SK-N-SH (cell line): ENCODE data around the gene RAD23A. TPM values are rescaled to one million over a fixed set of nuclear protein-coding genes. Genes with fewer than 3 reads are reported as not detected.

Experiments used
- CTCF ChIA-PET: fragments of 300-600, 350-600 bp; formaldehyde crosslinking; extraction: SDS; loops from one replicate; lab custom pipeline; 2021; lab: Yijun Ruan, JAX
- POLR2A ChIA-PET: fragments of 350-600 bp; sonication (Branson Sonifier 250); formaldehyde crosslinking; extraction: SDS; loops from one replicate; lab custom pipeline; 2020; ENCODE audit warnings: antibody characterized with exemption, inconsistent platforms; lab: Yijun Ruan, JAX
- DNase-seq: peaks from one replicate; pipeline ENCODE4 v3.0.0; 2012
- H2AFZ ChIP-seq: fragments of 200-600 bp; sonication (generic); 2 replicates; pipeline ENCODE4 v1.8.1; 2016; ENCODE audit warnings: antibody characterized with exemption, mild to moderate bottlenecking, low read depth
- H3F3A ChIP-seq: fragments of 200-600 bp; sonication (generic); replicated peaks from 2 replicates; pipeline ENCODE3; 2016; ENCODE audit warnings: antibody characterized with exemption, mild to moderate bottlenecking; ENCODE audit not compliant: insufficient read depth
- H3K27ac ChIP-seq, 2 experiments: fragments of 200-500 bp in 1 of 2; fragments of 200-600 bp in 1 of 2; sonication (Bioruptor generic) in 1 of 2; sonication (generic), shearing (Covaris generic) in 1 of 2; 2 replicates each; pipeline versions ENCODE4 v1.5.1 to v1.6.1; 2014 to 2016; ENCODE audit warnings: low read depth in 2 of 2, inconsistent platforms in 1 of 2, low read length in 1 of 2, mild to moderate bottlenecking in 1 of 2, mixed read lengths in 1 of 2
- H3K27me3 ChIP-seq: fragments of 200-600 bp; sonication (generic), shearing (Covaris generic); 2 replicates; pipeline ENCODE4 v1.6.1; 2016; ENCODE audit warnings: mixed run types; ENCODE audit not compliant: insufficient read depth
- H3K36me3 ChIP-seq, 2 experiments: fragments of 200-500 bp in 1 of 2; fragments of 200-600 bp in 1 of 2; sonication (Bioruptor generic) in 1 of 2; sonication (generic) in 1 of 2; replicated peaks in 1 of 2; 2 replicates each; pipeline versions ENCODE3 to v1.5.1; 2014 to 2016; ENCODE audit warnings: low read length in 1 of 2, mild to moderate bottlenecking in 1 of 2; ENCODE audit not compliant: insufficient read depth in 2 of 2, control insufficient read depth in 1 of 2
- H3K4me1 ChIP-seq, 2 experiments: fragments of 200-500 bp in 1 of 2; fragments of 200-600 bp in 1 of 2; sonication (Bioruptor generic) in 1 of 2; sonication (generic), shearing (Covaris generic) in 1 of 2; 2 replicates each; pipeline versions ENCODE4 v1.5.1 to v1.6.1; 2014 to 2016; ENCODE audit warnings: low read depth in 1 of 2, low read length in 1 of 2, mixed run types in 1 of 2; ENCODE audit not compliant: insufficient read depth in 2 of 2, control insufficient read depth in 1 of 2
- H3K4me2 ChIP-seq: fragments of 200-600 bp; sonication (generic), shearing (Covaris generic); 2 replicates; pipeline ENCODE4 v1.6.1; 2017; ENCODE audit warnings: mixed run types
- H3K4me3 ChIP-seq, 2 experiments: fragments of 200-500 bp in 1 of 2; fragments of 200-600 bp in 1 of 2; sonication (Bioruptor generic) in 1 of 2; sonication (generic), shearing (Covaris generic) in 1 of 2; 2 replicates each; pipeline versions ENCODE4 v1.5.1 to v1.8.1; 2014 to 2016; ENCODE audit warnings: low read depth in 2 of 2, inconsistent platforms in 1 of 2, low read length in 1 of 2, mild to moderate bottlenecking in 1 of 2, mixed read lengths in 1 of 2, moderate library complexity in 1 of 2
- H3K79me2 ChIP-seq: fragments of 200-600 bp; sonication (generic); 2 replicates; pipeline ENCODE4 v1.8.1; 2017; ENCODE audit warnings: mild to moderate bottlenecking; ENCODE audit not compliant: insufficient read depth
- H3K9ac ChIP-seq: fragments of 200-600 bp; sonication (generic); 2 replicates; pipeline ENCODE4 v1.6.1; 2017; ENCODE audit warnings: mixed run types
- H3K9me2 ChIP-seq: fragments of 200-600 bp; sonication (generic); 2 replicates; pipeline ENCODE4 v1.6.1; 2017; ENCODE audit warnings: mixed run types
- H3K9me3 ChIP-seq: fragments of 200-600 bp; sonication (generic); 2 replicates; pipeline ENCODE4 v1.6.1; 2017; ENCODE audit warnings: mixed run types, mild to moderate bottlenecking, moderate library complexity
- H4K20me1 ChIP-seq: fragments of 200-600 bp; sonication (generic); 2 replicates; pipeline ENCODE4 v1.6.1; 2017; ENCODE audit warnings: mild to moderate bottlenecking, mixed run types; ENCODE audit not compliant: insufficient read depth
- EP300 ChIP-seq, 2 experiments: IDR thresholded peaks; 2 replicates each; pipeline versions ENCODE4 v1.4.0 to v1.6.1; 2012; ENCODE audit warnings: borderline replicate concordance in 1 of 2, low read depth in 1 of 2, low read length in 1 of 2
- EZH2phosphoT487 ChIP-seq: fragments of 200-600 bp; sonication (generic); IDR thresholded peaks from 2 replicates; pipeline ENCODE4 v1.6.1; 2017; ENCODE audit warnings: low read depth, mixed run types, mild to moderate bottlenecking, antibody characterized with exemption, moderate library complexity, borderline replicate concordance
- FOSL2 ChIP-seq: IDR thresholded peaks from 2 replicates; pipeline ENCODE4 v1.4.0; 2012; ENCODE audit warnings: low read depth, mild to moderate bottlenecking, moderate library complexity, borderline replicate concordance
- FOXJ3 ChIP-seq: sonication (generic); formaldehyde crosslinking; IDR thresholded peaks from 2 replicates; pipeline ENCODE4 v1.5.1; 2020; ENCODE audit warnings: mild to moderate bottlenecking, missing genetic modification reagents
- GATA2 ChIP-seq: sonication (generic); formaldehyde crosslinking; IDR thresholded peaks from 2 replicates; pipeline ENCODE4 v1.5.0; 2020; ENCODE audit warnings: mild to moderate bottlenecking, missing genetic modification reagents
- MEF2A ChIP-seq: IDR thresholded peaks from 2 replicates; pipeline ENCODE4 v1.4.0; 2012; ENCODE audit warnings: low read depth, borderline replicate concordance
- MXI1 ChIP-seq: IDR thresholded peaks from 2 replicates; pipeline ENCODE4 v1.6.1; 2012; ENCODE audit warnings: mild to moderate bottlenecking, low read depth, low read length, improper control_type of control experiment
- NRF1 ChIP-seq: IDR thresholded peaks from 2 replicates; pipeline ENCODE4 v1.6.1; 2012; ENCODE audit warnings: low read depth, mild to moderate bottlenecking, low read length
- POLR2AphosphoS5 ChIP-seq: IDR thresholded peaks from 2 replicates; pipeline ENCODE4 v1.6.1; 2012; ENCODE audit warnings: low read depth, low read length
- RAD21 ChIP-seq: IDR thresholded peaks from 2 replicates; pipeline ENCODE4 v1.6.1; 2012; ENCODE audit warnings: mild to moderate bottlenecking, low read length
- RCOR1 ChIP-seq: fragments of 150-350 bp; IDR thresholded peaks from 2 replicates; pipeline ENCODE4 v1.6.1; 2017; ENCODE audit warnings: antibody characterized with exemption, low read length
- RFX5 ChIP-seq: IDR thresholded peaks from 2 replicates; pipeline ENCODE4 v1.6.1; 2012; ENCODE audit warnings: mild to moderate bottlenecking, improper control_type of control experiment, low read length
- RXRA ChIP-seq: IDR thresholded peaks from 2 replicates; pipeline ENCODE4 v1.4.0; 2012; ENCODE audit warnings: low read depth, mild to moderate bottlenecking, borderline replicate concordance
- SIN3A ChIP-seq: IDR thresholded peaks from 2 replicates; pipeline ENCODE4 v1.6.1; 2012; ENCODE audit warnings: low read depth, mild to moderate bottlenecking, low read length, moderate library complexity, borderline replicate concordance
- TAF1 ChIP-seq: IDR thresholded peaks from 2 replicates; pipeline ENCODE4 v1.6.1; 2012; ENCODE audit warnings: low read depth, mild to moderate bottlenecking, low read length, moderate library complexity, borderline replicate concordance
- TEAD4 ChIP-seq: IDR thresholded peaks from 2 replicates; pipeline ENCODE4 v1.4.0; 2012; ENCODE audit warnings: mild to moderate bottlenecking, borderline replicate concordance; ENCODE audit not compliant: insufficient read depth
- USF2 ChIP-seq: fragments of 150-350 bp; IDR thresholded peaks from 2 replicates; pipeline ENCODE4 v1.6.1; 2017; ENCODE audit warnings: antibody characterized with exemption, low read length, low read depth, borderline replicate concordance
- YY1 ChIP-seq: IDR thresholded peaks from 2 replicates; pipeline ENCODE4 v1.4.0; 2012; ENCODE audit warnings: low read depth, mild to moderate bottlenecking
- WGBS: methylation state at CpG from one replicate; pipeline ENCODE4 v1.1.6; 2017; ENCODE audit warnings: low lambda C conversion rate; 5-methylcytosine and 5-hydroxymethylcytosine counted together
- polyA plus RNA-seq, 3 experiments: library from polyadenylated mRNA; depleted of rRNA; stranded (reverse); fragments of >200 nt; gene quantifications; 2 replicates each; pipeline ENCODE4 v1.2.3, GENCODE V29; 2012
- TF ChIP-seq, protein P1 (sequence below): IDR thresholded peaks from 2 replicates; pipeline ENCODE4 v1.4.0; 2012; ENCODE audit warnings: low read depth, borderline replicate concordance
- TF ChIP-seq, protein P2 (sequence below): IDR thresholded peaks from 2 replicates; pipeline ENCODE4 v1.4.0; 2012; ENCODE audit warnings: low read depth
- TF ChIP-seq, protein P3 (sequence below): IDR thresholded peaks from 2 replicates; pipeline ENCODE4; 2012
- TF ChIP-seq, protein P4 (sequence below): fragments of 150-350 bp; IDR thresholded peaks from 2 replicates; pipeline ENCODE4 v1.6.1; 2016; ENCODE audit warnings: mild to moderate bottlenecking, low read depth, low read length

RAD23A gene
- polyA plus RNA-seq, 1 of the 3 experiments (the other 2 are of a cell fraction) = 116 TPM

GRCh38 chr19:12956446-12957388 lies 11.1 kb downstream of the RAD23A start, which contains the start of gene GADD45GIP1:
Gene GADD45GIP1 (minus strand): TSS chr19:12957223. CDS start chr19:12957212, 11 bp downstream.
- 12% methylated on average over 19 of the region's 84 CpGs for WGBS
- no peaks in the 10 kb centered on the region for H3K9me3 ChIP-seq
- peaks cover 53% of the 10 kb centered on the region for H3F3A ChIP-seq
- POLR2A ChIA-PET = interaction anchor here (1.6 kb wide), 1 partner anchor 9 kb away, joined by 5 read pairs; no protein-coding TSS in a partner anchor
- CTCF ChIA-PET = interaction anchor here (1.0 to 5.6 kb wide), 6 partner anchors 9 to 208 kb away, joined by 3 to 55 read pairs (median 4); partner anchors contain the start of gene DAND5
- H3K9me2 ChIP-seq = no peaks in the 10 kb centered on the region
- H4K20me1 ChIP-seq = peaks cover 5% of the 10 kb centered on the region; the same call in 1 of the 2 replicates
- H3K4me2 ChIP-seq = peak within 1 kb of the TSS; percentile 96
- H2AFZ ChIP-seq = peak within 1 kb of the TSS; percentile 99
- H3K4me1 ChIP-seq = peaks cover 30 to 37% of the 10 kb centered on the region in 2 experiments
- peak within 1 kb of the TSS; percentile 73 to 97 for H3K27ac ChIP-seq
- H3K79me2 ChIP-seq = peaks cover 49% of the 10 kb centered on the region
- H3K36me3 ChIP-seq = peaks cover 0 to 18% of the 10 kb centered on the region in 2 experiments
- no peaks in the 10 kb centered on the region for H3K27me3 ChIP-seq
- peak; percentile 94 for DNase-seq
- peak within 1 kb of the TSS; percentile 89 for H3K9ac ChIP-seq
- peak within 1 kb of the TSS; percentile 70 to 71 for H3K4me3 ChIP-seq
- TF ChIP-seq FOSL2 (no peak), EP300 (IDR thresholded peaks at IDR 0.05; ENCODE audit: borderline replicate concordance in 1 of 2, low read depth in 1 of 2, low read length in 1 of 2) (no peak), GATA2 (CRISPR knock-in tag) (no peak), RFX5 (no peak), EZH2phosphoT487 (no peak), USF2 (no peak), TAF1 (peak; percentile 96), NRF1 (no peak), FOXJ3 (no peak), TEAD4 (no peak), SIN3A (0 out of 2 replicates have a peak, but pooled peaks have one; percentile 16), YY1 (peak; percentile 96), RAD21 (no peak), RXRA (no peak), MEF2A (no peak), RCOR1 (no peak), MXI1 (peak; percentile 95), POLR2AphosphoS5 (peak; percentile 91)
- TF ChIP-seq, protein P1, sequence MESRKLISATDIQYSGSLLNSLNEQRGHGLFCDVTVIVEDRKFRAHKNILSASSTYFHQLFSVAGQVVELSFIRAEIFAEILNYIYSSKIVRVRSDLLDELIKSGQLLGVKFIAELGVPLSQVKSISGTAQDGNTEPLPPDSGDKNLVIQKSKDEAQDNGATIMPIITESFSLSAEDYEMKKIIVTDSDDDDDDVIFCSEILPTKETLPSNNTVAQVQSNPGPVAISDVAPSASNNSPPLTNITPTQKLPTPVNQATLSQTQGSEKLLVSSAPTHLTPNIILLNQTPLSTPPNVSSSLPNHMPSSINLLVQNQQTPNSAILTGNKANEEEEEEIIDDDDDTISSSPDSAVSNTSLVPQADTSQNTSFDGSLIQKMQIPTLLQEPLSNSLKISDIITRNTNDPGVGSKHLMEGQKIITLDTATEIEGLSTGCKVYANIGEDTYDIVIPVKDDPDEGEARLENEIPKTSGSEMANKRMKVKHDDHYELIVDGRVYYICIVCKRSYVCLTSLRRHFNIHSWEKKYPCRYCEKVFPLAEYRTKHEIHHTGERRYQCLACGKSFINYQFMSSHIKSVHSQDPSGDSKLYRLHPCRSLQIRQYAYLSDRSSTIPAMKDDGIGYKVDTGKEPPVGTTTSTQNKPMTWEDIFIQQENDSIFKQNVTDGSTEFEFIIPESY = no peak
- TF ChIP-seq, protein P2, sequence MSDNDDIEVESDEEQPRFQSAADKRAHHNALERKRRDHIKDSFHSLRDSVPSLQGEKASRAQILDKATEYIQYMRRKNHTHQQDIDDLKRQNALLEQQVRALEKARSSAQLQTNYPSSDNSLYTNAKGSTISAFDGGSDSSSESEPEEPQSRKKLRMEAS = peak; percentile 75
- TF ChIP-seq, protein P3, sequence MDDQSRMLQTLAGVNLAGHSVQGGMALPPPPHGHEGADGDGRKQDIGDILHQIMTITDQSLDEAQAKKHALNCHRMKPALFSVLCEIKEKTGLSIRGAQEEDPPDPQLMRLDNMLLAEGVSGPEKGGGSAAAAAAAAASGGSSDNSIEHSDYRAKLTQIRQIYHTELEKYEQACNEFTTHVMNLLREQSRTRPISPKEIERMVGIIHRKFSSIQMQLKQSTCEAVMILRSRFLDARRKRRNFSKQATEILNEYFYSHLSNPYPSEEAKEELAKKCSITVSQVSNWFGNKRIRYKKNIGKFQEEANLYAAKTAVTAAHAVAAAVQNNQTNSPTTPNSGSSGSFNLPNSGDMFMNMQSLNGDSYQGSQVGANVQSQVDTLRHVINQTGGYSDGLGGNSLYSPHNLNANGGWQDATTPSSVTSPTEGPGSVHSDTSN = no peak
- TF ChIP-seq, protein P4, sequence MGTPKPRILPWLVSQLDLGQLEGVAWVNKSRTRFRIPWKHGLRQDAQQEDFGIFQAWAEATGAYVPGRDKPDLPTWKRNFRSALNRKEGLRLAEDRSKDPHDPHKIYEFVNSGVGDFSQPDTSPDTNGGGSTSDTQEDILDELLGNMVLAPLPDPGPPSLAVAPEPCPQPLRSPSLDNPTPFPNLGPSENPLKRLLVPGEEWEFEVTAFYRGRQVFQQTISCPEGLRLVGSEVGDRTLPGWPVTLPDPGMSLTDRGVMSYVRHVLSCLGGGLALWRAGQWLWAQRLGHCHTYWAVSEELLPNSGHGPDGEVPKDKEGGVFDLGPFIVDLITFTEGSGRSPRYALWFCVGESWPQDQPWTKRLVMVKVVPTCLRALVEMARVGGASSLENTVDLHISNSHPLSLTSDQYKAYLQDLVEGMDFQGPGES = no peak
